Middle frontal gyrus (tissue), 1 donor: ENCODE data around the gene PSMA8.
"Not testable (repeated sequence)": the region's sequence is repeated elsewhere in the genome, so short reads cannot be mapped to it uniquely, and the experiment has no call there.

Experiments
- DNase-seq: peaks from one replicate; pipeline ENCODE4 v3.0.0-alpha.2; 2015; ENCODE audit warnings: low spot score; ENCODE audit errors: extremely low spot score

The PSMA8 gene

DNA sequence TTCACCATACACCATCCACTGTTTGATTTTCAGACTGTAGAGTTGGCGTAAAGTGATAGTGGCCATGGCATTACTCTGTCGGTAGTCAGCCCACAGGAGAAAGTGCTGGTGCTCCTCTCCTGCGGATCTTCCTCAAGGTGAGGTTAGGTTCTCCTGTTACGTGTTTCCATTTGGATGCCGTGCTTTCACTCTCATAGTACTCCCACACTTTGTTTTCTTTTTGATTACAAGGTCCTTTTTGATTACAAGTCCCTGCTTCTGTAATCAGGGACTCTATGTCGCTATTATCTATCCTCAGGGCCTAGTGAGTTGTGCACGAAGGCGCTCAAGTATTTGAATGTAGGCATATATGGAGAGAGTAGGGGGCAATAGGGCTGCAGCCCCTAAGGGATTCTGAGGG is 96.8 kb downstream of the PSMA8 start:
- DNase-seq = no peak

DNA sequence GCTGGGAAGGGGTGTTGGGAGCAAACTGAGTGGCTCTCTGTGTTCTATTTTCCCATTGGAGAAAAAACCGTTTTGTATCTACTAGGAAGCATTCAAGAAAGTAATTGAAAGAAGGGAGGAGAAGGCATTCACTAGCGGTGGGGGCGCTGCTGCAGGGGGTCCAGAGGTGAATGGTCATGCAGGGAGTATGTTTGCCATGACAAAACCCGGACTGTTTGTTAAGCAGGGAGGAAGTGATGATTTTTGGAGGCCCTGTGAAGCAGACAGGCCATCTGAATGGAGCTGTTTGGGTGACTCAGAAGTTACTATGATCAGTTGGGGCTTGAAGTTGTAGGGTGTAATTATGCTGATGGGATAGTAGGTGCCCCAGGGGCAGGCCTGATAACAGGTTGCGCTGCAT is 99.5 kb downstream of the PSMA8 start:
- no peak for DNase-seq

DNA sequence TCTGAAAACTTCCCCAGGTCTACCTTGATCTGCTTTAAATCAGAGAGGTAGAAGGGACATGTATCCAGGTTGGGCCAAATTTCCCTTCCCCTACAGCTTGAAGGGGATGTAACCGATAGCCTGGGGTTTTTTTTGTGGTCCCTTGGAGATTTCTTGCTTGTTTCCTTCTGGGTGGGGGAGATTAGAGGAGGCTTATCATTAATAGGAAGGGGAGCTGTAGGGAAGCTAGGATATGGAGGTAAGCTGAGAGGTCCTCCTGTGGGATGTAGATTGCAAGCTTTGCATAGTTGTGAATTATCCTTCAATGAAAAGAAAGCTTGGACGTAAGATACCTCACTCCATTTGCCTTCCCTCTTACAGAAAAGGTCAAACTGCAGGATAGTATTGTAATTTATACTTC is 103.7 kb downstream of the PSMA8 start:
- DNase-seq = not testable (repeated sequence)

DNA sequence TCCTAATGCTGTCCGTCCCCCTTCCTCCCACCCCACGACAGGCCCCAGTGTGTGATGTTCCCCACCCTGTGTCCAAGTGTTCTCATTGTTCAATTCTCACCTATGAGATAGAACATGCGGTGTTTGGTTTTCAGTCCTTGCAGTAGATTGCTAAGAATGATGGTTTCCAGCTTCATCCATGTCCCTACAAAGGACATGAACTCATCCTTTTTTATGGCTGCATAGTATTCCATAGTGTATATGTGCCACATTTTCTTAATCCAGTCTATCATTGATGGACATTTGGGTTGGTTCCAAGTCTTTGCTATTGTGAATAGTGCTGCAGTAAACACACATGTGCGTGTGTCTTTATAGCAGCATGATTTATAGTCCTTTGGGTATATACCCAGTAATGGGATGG is 105.0 kb downstream of the PSMA8 start:
- not testable (repeated sequence) for DNase-seq

DNA sequence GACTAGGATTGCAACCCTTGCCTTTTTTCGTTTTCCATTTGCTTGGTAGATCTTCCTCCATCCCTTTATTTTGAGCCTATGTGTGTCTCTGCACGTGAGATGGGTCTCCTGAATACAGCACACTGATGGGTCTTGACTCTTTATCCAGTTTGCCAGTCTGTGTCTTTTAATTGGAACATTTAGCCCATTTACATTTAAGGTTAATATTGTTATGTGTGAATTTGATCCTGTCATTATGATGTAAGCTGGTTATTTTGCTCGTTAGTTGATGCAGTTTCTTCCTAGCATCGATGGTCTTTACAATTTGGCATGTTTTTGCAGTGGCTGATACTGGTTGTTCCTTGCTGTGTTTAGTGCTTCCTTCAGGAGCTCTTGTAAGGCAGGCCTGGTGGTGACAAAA is 108.7 kb downstream of the PSMA8 start:
- not testable (repeated sequence) for DNase-seq
